ENCODE results near the gene MAP2K7. TPM values are rescaled to one million over a fixed set of nuclear protein-coding genes. Genes with fewer than 3 reads are reported as not detected.

The MAP2K7 gene
- total RNA-seq, 1 donor from 2014 or later = 42.1 TPM

DNA sequence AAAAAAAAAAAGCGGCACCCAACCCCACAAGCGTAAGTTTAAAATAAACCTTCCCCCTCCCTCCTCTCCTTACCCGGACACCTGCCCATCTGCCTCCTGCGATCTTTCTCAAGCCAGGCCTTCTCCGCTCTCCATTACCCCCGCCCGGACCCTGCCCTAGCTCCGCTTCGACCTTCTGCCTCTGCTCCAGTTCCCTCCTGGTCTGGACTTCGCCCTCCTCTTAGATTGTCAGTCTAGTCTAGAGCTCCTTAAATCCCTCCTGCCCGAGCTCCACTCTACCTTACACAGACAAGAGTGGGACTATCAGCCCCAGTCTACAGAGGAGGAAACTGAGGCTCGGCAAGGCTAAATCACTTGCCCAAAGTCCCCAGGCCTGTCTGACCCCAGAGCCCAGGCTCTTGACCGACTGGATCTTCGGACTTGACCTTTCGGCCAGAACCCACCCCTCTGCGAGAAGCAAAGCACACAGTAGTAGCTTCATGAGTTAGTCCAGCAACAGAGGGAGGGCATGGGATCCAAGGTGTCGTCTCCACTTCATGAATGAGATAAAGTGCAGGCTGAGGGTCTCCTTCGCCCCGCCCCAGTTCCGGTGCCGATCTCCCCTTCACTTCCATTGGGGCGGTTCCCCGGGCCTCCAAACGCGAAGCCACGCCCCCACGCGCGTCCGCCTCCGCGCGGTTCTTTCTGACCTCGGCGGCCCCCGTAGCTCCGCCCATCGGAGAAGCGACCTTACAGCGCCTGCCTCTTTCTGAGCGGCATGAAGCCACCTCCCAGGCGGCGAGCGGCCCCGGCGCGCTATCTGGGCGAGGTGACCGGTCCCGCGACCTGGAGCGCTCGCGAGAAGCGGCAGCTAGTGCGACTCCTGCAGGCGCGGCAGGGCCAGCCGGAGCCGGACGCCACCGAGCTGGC is 16.2 kb downstream of the MAP2K7 start, which contains the start of gene SNAPC2:
Gene SNAPC2 (plus strand): TSS at position 729 of the 909 bp plus-strand sequence. CDS start 29 bp downstream, at position 758.
- peak within 1 kb of the TSS; percentile 91 for H3K4me3 Mint-ChIP-seq (ENCODE audit: unreplicated experiment)
- peaks cover 6% of the 10 kb centered on the region for H3K27me3 Mint-ChIP-seq (ENCODE audit: unreplicated experiment)
- peak within 1 kb of the TSS; percentile 96 for H3K27ac Mint-ChIP-seq (ENCODE audit: unreplicated experiment)
- DNase-seq (ENCODE audit: extremely low spot score, unreplicated experiment) = peak; percentile 98
- H3K4me1 Mint-ChIP-seq (ENCODE audit: unreplicated experiment) = peaks cover 34% of the 10 kb centered on the region
- TF ChIP-seq, protein P1, sequence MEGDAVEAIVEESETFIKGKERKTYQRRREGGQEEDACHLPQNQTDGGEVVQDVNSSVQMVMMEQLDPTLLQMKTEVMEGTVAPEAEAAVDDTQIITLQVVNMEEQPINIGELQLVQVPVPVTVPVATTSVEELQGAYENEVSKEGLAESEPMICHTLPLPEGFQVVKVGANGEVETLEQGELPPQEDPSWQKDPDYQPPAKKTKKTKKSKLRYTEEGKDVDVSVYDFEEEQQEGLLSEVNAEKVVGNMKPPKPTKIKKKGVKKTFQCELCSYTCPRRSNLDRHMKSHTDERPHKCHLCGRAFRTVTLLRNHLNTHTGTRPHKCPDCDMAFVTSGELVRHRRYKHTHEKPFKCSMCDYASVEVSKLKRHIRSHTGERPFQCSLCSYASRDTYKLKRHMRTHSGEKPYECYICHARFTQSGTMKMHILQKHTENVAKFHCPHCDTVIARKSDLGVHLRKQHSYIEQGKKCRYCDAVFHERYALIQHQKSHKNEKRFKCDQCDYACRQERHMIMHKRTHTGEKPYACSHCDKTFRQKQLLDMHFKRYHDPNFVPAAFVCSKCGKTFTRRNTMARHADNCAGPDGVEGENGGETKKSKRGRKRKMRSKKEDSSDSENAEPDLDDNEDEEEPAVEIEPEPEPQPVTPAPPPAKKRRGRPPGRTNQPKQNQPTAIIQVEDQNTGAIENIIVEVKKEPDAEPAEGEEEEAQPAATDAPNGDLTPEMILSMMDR (IDR thresholded peaks at IDR 0.05) = no peak
- H3K36me3 Mint-ChIP-seq (ENCODE audit: unreplicated experiment) = no peaks in the 10 kb centered on the region
- H3K9me3 Mint-ChIP-seq (ENCODE audit: unreplicated experiment) = no peaks in the 10 kb centered on the region

DNA sequence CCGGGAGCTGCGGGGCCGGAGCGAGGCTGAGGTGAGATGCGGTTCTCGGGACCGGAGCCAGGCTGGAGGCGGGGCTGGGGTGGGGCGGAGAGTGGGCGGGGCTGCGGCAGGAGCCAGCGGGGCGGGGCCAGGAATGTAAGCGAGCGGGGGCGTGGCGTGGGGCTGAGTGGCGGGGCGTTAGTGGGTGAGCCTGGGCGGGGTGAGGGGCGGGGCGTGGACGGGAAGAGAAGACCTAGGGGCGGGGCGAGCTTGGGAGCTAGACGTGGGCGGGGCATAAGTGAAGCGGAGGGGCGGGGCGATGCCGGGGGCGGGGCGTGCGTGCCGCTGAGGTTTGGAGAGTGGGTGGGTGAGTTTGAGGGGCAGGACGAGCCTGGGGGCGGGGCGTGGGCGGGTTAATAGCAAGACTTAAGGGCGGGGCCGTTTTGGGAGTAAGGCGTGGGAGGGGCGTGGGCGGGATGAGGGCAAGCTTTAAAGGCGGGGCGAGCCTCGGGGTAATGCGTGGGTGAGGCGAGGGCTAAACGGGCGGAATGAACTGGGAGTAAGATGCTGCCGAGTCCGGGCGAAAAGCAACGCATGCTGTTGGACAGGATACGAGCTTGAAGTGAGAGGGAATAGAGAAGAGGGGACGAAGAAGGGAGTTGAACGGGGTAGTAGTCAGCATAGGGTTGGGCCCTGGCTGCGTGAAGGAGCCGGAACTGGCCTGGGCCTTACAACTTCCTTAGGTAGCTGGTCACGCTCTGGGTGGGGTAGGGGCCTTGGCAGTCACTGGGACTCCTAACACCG is 17.0 kb downstream of the MAP2K7 start:
- no peaks in the 10 kb centered on the region for H3K36me3 Mint-ChIP-seq (ENCODE audit: unreplicated experiment)
- H3K27me3 Mint-ChIP-seq (ENCODE audit: unreplicated experiment) = peaks cover 4% of the 10 kb centered on the region
- H3K27ac Mint-ChIP-seq (ENCODE audit: unreplicated experiment) = peak overlapping the region; percentile 96
- peak; percentile 99 for DNase-seq (ENCODE audit: extremely low spot score, unreplicated experiment)
- no peaks in the 10 kb centered on the region for H3K9me3 Mint-ChIP-seq (ENCODE audit: unreplicated experiment)
- peak overlapping the region; percentile 91 for H3K4me3 Mint-ChIP-seq (ENCODE audit: unreplicated experiment)
- peaks cover 31% of the 10 kb centered on the region for H3K4me1 Mint-ChIP-seq (ENCODE audit: unreplicated experiment)
- TF ChIP-seq, protein P1 (IDR thresholded peaks at IDR 0.05) = no peak

DNA sequence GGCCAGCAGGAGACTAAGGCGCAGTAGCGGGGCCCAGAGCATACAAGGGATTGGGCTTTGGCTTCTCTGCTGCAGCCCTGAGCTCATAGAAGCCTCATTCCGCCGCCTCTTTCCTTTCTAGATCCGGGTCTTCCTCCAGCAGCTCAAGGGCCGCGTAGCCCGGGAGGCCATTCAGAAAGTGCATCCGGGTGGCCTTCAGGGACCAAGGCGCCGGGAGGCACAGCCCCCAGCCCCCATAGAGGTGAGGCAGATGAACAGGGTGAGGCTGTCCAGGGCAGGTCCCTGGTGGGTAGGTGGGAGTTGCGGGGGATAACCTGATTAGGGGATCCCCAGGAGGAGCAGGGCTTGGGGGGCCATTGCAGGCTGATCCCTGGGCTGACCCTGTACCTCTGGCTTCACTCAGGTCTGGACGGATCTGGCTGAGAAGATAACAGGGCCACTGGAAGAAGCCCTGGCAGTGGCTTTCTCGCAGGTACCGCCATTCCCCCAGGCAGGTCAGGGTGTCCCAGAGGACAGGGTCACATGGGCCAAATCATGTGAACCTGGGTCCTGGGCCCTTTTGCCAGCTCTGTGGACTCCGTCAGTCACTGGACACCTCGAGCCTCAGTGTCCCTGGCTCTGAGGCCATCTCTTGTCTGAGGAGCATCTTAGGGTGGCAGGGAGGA is 17.8 kb downstream of the MAP2K7 start:
- Mint-ChIP-seq H3K4me3 (ENCODE audit: unreplicated experiment) (peak overlapping the region; percentile 91), H3K27me3 (ENCODE audit: unreplicated experiment) (peaks cover 4% of the 10 kb centered on the region), H3K27ac (ENCODE audit: unreplicated experiment) (peak overlapping the region; percentile 96), H3K4me1 (ENCODE audit: unreplicated experiment) (peaks cover 32% of the 10 kb centered on the region), H3K36me3 (ENCODE audit: unreplicated experiment) (no peaks in the 10 kb centered on the region), H3K9me3 (ENCODE audit: unreplicated experiment) (no peaks in the 10 kb centered on the region)
- TF ChIP-seq, protein P1 (IDR thresholded peaks at IDR 0.05) = no peak
- no peak for DNase-seq (ENCODE audit: extremely low spot score, unreplicated experiment)

DNA sequence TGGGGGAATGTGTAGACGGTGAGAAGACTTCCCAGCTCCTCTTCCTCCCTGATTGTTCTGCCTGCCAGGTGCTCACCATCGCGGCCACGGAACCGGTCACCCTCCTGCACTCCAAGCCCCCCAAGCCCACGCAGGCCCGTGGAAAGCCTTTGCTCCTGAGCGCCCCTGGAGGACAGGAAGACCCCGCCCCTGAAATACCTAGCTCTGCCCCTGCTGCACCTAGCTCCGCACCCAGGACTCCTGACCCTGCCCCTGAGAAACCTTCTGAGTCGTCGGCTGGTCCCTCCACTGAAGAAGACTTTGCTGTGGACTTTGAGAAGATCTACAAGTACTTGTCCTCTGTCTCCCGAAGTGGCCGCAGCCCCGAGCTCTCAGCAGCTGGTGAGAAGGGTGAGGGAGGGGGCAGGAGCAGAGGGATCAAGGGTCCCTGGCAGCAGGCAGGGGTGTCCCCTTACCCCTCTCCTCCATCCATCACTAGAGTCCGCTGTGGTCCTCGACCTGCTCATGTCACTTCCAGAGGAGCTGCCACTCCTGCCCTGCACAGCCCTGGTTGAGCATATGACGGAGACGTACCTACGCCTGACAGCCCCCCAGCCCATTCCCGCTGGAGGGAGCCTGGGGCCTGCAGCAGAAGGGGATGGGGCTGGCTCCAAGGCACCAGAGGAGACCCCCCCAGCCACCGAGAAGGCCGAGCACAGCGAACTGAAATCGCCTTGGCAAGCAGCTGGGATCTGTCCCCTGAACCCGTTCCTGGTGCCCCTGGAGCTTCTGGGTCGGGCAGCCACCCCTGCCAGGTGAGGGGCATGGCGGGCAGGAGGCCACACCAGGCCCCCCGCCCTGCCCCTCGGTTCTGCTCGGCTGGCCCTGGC is 18.5 kb downstream of the MAP2K7 start:
- TF ChIP-seq, protein P1 (IDR thresholded peaks at IDR 0.05) = no peak
- H3K27me3 Mint-ChIP-seq (ENCODE audit: unreplicated experiment) = no peaks in the 10 kb centered on the region
- peak overlapping the region; percentile 10 for H3K27ac Mint-ChIP-seq (ENCODE audit: unreplicated experiment)
- peaks cover 33% of the 10 kb centered on the region for H3K4me1 Mint-ChIP-seq (ENCODE audit: unreplicated experiment)
- no peaks in the 10 kb centered on the region for H3K36me3 Mint-ChIP-seq (ENCODE audit: unreplicated experiment)
- DNase-seq (ENCODE audit: extremely low spot score, unreplicated experiment) = no peak
- H3K4me3 Mint-ChIP-seq (ENCODE audit: unreplicated experiment) = no peak overlapping the region
- no peaks in the 10 kb centered on the region for H3K9me3 Mint-ChIP-seq (ENCODE audit: unreplicated experiment)
